Right ventricle myocardium inferior (tissue), 1 donor: ENCODE data around the gene NEURL2. TPM values are rescaled to one million over a fixed set of nuclear protein-coding genes. Genes with fewer than 3 reads are reported as not detected.
A peak's percentile ranks its signal among the peaks of the same experiment; 100 is the strongest.

Experiments used
- ATAC-seq: fragments of 200-7000 bp; cut with Tn5 transposase; one replicate; pipeline ENCODE4 v1.9.1; 2020; ENCODE audit warnings: mild to moderate bottlenecking, moderate library complexity
- DNase-seq: peaks from one replicate; pipeline ENCODE4 v3.0.0; 2021; ENCODE audit errors: missing footprints
- intact Hi-C: fragments of 100-400 bp; cut with DNase I; formaldehyde crosslinking; loops from one replicate; pipeline ENCODE4 v1.11.0; 2022
- total RNA-seq: library from RNA; stranded (reverse); fragmentation: NEBNext Ultra II Directional; extraction: Animal tissue kit (Norgen Biotek cat#: 25700); gene quantifications from one replicate; pipeline ENCODE4 v1.2.1, GENCODE V29; 2021
- donor health status: DM: no; HTN: yes; CAD: no; lungs with severe emphysema.

The NEURL2 gene
- total RNA-seq, 1 donor from 2014 or later = 5.0 TPM

DNA sequence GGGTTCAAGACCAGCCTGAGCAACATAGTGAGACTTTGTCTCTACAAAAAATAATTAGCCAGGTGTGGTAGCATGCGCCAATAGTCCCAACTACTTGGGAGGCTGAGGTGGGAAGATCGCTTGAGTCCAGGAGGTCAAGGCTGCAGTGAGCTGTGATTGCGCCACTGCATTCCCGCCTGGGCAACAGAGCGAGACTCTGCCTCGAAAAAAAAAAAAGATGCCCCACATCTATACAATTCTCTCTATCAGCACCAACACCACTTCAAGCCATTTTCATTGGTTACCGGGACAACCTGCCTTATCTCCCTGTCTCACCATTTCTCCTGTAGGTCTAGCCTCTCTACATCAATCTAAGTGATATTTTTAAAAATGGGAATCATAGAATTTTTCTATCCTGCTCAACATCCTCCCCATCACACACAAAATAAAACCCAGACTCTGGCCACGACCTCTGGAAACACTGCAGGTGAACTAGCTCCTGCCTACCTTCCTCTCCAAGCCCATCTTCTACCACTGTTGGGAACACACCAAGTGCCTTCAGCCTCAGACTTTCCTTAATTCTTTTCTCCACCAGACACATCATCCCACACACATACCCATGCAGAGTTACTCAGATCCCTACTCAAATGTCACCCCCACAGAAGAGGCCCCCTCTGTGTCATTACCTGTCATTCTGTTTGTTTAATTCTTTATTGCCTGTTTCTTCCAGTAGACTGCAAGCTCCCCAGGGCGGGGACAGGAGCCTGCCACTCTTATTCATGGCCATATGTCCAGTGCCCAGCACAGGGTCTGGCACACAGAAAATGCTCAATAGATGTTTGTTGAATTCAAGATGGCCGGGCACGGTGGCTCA lies 30.6 kb upstream of the NEURL2 start:
- ATAC-seq = no peak
- intact Hi-C loops = no loop called here
- DNase-seq = no peak

DNA sequence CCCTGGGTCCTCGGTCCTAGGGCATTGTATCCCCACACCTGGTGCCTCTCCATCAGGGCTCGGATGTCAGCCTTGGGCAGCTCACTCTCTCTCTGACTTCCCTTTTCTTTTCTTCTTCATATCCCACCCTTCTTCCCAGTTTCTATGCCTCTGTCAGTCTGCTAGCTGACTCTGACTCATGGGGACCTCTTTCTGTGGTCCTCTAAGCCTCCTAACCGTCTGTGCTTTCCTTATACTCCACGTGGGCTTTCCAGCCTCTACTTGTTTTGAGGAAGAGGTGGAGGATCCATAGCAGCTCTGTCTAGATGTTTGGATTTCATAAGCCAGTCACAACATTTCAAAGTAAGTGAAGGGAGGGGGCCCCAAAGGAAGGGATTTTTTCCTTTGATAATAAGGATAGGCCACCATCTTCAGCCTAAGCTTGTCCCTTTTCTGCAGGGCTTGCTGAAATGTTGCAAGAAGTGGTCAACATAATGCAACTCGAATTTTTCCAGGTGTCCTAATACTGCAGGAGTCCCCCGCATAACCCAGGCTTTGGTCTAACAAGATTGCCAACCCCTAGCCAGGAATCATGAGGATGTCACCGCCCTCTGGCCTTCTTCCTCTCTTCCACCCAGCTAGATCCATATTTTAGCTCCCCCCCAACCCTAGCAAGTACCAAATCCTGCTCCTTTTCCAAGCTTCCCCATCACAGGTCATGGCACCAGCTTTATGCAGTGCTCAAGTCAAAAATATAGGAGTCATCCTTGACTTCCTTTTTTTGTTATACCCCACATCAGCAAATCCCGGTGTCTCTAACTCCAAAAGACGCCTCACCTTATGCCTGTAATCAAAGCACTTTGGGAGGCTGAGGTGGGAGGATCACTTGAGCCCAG lies 29.7 kb upstream of the NEURL2 start:
- ATAC-seq = no peak
- DNase-seq = no peak
- intact Hi-C loops = no loop called here

DNA sequence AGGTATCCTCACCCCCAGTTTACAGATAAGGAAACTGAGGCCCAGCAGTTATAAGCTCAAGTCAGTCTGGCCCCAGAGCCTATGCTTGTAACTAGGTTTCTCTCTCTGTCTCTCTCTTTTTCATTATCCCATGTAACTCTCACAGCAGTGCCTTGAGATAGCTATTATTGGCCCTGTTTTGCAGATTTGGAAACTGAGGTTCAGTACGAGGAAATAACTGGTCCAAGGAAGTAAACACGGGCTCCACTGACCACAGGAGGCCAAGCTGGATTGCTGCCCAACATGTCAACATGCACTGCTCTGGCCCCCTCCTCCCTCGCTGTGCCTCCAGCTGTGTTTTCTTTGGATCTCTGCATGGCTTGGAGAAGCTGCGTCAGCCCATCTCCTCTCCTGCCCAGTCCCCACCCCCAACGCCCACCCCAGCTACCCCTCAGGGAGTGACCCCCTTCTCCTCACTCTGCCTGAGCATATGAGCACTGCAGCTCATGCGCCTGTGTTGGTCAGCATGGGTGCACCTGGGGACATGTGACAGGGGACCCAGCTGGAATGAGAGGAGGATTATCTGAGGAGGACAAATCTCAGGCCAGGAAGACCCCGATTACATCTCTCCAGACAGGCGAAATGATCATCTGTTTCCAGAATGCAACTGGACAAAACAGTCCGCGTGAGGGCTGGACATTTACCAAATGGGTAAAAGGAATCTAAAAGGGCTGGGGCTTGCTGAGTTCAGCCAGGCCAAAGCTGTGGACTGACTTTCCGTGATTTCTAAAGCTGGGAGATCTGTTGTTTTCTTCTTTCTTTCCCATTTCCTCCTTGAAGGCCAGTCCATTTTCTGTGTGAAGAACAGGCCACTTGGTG lies 28.8 kb upstream of the NEURL2 start:
- peak; percentile 89 for DNase-seq
- intact Hi-C loops = no loop called here

GRCh38 chr20:45918779-45919537 lies 27.9 kb upstream of the NEURL2 start:
- intact Hi-C loops = no loop called here
- DNase-seq (no peak), ATAC-seq (no peak)

More for the DNA sequence above, 28.8 kb upstream of the NEURL2 start:
- ATAC-seq = peak; percentile 81

- ATAC-seq (peak; percentile 57), DNase-seq (no peak)
- intact Hi-C loops = no loop called here
These were observed 27.3 kb upstream of the NEURL2 start for GRCh38 chr20:45918182-45918737.

GRCh38 chr20:45917790-45918141 lies 26.8 kb upstream of the NEURL2 start:
- intact Hi-C loops = no loop called here
- ATAC-seq (peak; percentile 30), DNase-seq (no peak)

- DNase-seq (no peak), ATAC-seq (no peak)
- intact Hi-C loops = no loop called here
These were observed 22.1 kb upstream of the NEURL2 start for GRCh38 chr20:45913116-45913515.

DNA sequence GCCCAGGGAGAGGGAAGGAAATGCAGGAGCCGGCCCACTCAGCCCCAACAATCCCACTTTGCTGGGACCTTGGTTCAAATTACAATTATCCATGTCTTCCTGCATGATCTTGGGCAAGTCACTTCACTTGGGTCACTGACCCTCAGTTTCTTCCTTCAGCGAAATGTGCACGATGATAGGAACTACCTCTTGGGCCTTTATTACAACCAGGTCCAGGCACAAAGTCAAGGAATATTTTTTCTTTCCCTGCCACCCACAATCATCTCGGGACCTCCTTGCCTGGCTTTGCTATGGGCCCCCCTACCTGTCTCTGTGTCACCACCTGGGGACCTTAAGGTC lies 21.3 kb upstream of the NEURL2 start:
- no peak for ATAC-seq
- intact Hi-C loops = no loop called here
- DNase-seq = no peak

DNA sequence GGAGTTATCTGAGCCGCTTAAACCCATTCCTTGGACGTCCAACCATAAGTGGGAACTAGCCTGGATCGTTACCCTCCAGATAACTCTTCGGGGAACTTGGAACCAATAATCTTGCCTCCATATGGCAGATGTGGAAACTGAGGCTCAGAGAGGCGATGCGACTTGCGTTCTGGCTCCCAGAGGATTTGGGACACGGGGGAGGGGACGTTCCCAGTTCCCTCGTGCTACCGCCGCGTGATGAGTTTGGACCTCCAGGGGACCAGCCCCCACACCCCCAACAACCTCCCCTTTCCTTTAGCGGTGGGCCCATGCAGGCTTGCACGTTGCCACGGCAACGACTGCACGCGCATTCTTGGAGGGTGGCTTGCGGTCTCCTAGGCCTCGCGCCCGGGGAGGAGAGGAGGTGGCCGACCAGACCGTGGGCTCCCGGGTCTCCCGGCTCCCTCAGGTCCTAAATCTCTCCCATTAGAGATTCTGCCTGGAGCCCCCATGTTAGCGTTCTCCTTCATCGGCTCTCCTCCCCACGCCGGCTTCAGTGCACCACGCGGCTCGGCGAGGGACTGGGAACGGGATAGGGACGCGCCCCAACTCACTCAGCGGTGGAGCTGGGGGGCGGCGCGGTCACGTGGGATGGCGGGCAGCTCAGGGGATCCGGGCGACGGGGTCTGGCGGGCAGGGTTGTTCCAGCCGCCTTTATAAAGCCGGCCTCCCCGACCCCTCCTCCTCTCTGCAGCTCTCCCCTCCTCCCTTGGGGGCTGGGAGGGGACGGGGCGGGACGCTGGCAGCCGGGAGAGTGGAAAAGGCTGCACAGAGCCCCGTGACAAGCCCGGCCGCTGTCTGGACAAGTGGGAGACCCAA lies 20.7 kb upstream of the NEURL2 start, which contains the start of gene PLTP:
TSS of gene PLTP (minus strand) at position 670 of the 858 bp plus-strand sequence. CDS start 703 bp downstream, outside the sequence.
- DNase-seq (peak; percentile 90), ATAC-seq (peak; percentile 78)
- intact Hi-C loops = loop anchor here (2.0 kb wide), 1 partner anchor 23 kb away; the partner anchor contains the start of gene PCIF1

DNA sequence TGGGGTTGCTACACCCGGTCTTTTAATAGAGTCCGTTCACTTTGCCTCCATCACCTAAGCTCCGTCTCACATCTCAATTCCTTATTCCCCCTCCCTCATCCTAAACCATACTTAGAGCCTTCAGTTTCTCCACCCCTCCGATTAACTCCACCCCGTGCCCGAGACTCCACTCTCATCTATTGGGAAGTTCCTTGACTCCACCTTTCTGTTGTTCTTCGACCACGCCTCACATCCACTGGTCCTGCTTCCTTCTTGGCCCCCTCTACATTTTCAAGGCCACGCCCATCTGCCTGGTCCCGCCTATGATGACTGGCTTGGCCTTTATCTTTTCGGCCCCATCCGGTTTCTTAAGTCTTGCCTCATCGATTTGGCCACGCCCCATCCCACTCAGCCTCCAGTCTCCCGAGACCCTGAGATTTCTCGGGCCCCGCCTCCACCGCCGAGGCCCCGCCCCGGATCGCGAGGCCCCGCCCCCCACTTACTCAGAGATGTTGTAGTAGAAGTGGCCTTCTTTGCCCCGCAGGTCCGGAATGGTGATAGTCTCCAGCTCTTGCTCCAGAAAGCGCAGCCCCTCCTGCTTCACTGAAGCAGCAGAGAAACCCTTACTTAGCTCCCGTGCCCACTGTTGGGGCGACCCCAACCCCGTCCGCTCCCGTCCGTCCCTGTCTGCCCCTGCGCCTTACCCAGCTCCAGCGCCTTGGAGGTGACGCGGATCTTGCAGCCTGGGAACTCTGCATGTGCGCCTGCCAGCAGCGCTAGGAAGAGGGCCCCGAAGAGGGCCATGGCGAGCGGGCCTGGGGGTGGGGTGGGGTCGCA lies 19.9 kb upstream of the NEURL2 start:
- peak; percentile 84 for ATAC-seq
- intact Hi-C loops = loop anchor here (1.0 to 2.0 kb wide), 2 partner anchors 19 to 24 kb away; partner anchors contain the start of gene PCIF1

GRCh38 chr20:45909817-45910669 lies 19.0 kb upstream of the NEURL2 start:
- intact Hi-C loops = loop anchor here (1.0 to 2.0 kb wide), 2 partner anchors 18 to 25 kb away; partner anchors contain the start of gene PCIF1
- ATAC-seq (no peak), DNase-seq (no peak)

More for the DNA sequence above, 19.9 kb upstream of the NEURL2 start:
- DNase-seq = peak; percentile 96

DNA sequence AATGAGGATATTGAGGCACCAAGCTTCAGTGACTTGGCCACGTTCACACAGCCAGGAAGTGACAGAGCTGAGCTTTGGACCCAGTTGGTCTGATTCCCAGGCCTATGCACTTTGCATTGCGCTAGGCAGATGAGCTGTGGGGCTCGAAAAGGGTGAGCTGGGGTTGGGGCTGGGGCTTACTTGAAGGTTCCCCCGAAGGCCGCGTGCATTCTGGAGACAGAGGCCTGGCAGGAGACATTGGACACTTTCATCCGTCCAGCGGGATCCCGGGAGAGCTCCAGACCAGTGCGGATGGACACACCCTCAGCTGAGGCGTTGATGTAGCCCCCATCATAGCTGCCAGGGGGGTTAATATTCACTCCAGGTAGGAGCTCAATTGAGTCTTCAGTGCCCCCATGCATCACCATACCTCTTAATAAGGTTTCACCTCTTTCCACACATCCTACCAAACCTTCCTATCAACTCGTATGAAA lies 18.4 kb upstream of the NEURL2 start:
- ATAC-seq (no peak), DNase-seq (no peak)
- intact Hi-C loops = no loop called here

DNA sequence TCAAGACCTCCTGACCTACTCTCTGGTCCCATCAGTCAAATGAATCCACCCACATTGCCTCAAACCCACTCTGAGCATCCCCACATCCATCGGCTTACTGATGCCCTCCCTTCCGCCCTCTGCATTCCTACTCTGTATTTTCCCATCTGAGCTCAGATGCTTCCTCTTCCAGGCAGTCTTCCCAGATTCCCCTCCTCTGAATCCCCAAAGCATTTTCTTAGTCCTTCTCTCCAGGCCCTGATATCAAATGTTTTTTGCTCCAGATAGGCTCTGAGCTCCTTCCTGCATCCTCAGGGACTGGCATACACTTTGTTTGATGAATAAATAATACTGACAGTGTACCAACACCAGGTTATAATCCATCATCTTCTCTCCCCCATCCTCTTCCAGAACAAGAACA lies 17.1 kb upstream of the NEURL2 start:
- ATAC-seq = no peak
- intact Hi-C loops = no loop called here
- DNase-seq = no peak

GRCh38 chr20:45907219-45907948 lies 16.4 kb upstream of the NEURL2 start:
- no peak for ATAC-seq
- DNase-seq = no peak
- intact Hi-C loops = no loop called here
